Measurements from ENCODE around the gene FOXK1.
"Not testable (repeated sequence)": the region's sequence is repeated elsewhere in the genome, so short reads cannot be mapped to it uniquely, and the experiment has no call there.

Gene FOXK1

DNA sequence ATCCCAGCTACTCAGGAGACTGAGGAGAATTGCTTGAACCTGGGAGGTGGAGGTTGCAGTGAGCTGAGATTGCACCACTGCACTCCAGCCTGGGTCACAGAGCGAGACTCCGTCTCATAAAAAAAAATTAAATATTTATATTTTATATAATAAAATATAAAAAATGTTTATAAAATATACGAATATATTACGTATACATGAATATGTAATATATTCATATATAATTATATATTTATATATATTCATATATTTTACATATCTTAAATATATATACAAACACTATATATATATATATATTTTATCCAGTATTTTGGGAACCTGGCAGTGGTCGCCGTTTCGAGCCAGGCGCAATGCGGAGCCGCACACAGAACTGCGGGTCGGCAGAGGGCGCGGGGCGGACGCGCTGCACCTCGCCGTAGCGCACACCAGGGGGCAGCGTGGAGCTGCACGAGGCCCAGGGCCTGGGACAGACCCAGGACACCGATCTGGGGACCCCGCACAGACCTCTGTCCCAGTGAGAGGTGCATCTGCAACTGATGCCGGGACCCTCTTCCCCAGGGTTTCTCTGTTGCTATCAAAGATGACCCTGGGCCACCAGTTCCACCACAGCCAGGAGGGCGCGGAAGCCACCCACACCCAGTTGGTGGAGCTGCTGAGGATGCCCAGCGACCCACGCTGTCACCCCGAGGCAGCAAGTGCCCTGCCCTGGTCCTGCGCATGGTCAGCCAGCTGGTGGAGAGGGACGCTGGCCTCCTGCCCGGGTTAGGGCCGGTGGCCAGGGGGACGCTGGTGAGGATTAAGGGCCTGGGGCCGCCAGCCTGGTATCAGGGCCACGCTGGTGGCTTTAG, 116.0 kb downstream of the FOXK1 start:
- TF ChIP-seq POLR2AphosphoS5 (IDR thresholded peaks at IDR 0.05; ENCODE audit: borderline replicate concordance, low read depth, low read length): no peak
- TF ChIP-seq FOXP2 (optimal IDR thresholded peaks at IDR 0.05; ENCODE audit: control extremely low read depth, extremely low read length, insufficient read depth): no peak
- no peak for TF ChIP-seq EZH2 (IDR thresholded peaks at IDR 0.05)
- H3K4me3 ChIP-seq: no peak overlapping the region
- H3K9ac ChIP-seq (ENCODE audit: insufficient read length): no peak overlapping the region
- no peaks in the 10 kb centered on the region for H3K36me3 ChIP-seq (ENCODE audit: insufficient read depth, low read length)
- H3K9me3 ChIP-seq (ENCODE audit: low read depth, low read length): no peaks in the 10 kb centered on the region
- no peak for DNase-seq (ENCODE audit: low read depth, low spot score)
- H3K27ac ChIP-seq: no peak overlapping the region

DNA sequence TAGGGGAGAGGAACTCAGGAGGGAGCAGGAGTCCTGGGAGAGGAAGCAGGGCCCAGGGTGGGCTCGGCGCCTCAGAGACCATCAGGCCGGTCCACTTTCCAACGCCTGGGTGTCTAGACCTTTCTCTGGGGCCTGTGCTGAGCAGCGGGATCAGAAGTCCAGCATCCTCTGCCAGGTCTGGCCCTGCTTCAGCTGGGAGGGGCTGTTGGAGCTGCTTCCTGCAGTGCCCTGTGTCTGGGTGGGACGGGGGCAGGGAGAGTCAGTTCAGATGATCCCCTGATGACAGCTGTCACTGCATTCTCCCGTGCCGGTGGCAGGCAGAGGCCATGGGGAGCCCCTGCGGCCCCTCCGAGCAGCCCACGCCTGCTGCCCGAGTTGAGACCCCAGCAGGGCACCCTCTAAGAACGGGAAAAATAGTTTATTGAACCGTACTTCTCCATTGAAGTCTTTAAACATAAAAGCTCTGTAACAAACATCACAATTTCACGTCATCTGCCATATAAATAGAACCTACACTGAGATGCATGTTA, 116.7 kb downstream of the FOXK1 start:
- Histone ChIP-seq H3K36me3 (ENCODE audit: insufficient read depth, low read length) (no peaks in the 10 kb centered on the region), H3K4me3 (no peak overlapping the region), H3K27ac (no peak overlapping the region), H3K9ac (ENCODE audit: insufficient read length) (no peak overlapping the region), H3K9me3 (ENCODE audit: low read depth, low read length) (no peaks in the 10 kb centered on the region)
- no peak for TF ChIP-seq POLR2AphosphoS5 (IDR thresholded peaks at IDR 0.05; ENCODE audit: borderline replicate concordance, low read depth, low read length)
- no peak for TF ChIP-seq FOXP2 (optimal IDR thresholded peaks at IDR 0.05; ENCODE audit: control extremely low read depth, extremely low read length, insufficient read depth)
- no peak for TF ChIP-seq EZH2 (IDR thresholded peaks at IDR 0.05)
- no peak for DNase-seq (ENCODE audit: low read depth, low spot score)

DNA sequence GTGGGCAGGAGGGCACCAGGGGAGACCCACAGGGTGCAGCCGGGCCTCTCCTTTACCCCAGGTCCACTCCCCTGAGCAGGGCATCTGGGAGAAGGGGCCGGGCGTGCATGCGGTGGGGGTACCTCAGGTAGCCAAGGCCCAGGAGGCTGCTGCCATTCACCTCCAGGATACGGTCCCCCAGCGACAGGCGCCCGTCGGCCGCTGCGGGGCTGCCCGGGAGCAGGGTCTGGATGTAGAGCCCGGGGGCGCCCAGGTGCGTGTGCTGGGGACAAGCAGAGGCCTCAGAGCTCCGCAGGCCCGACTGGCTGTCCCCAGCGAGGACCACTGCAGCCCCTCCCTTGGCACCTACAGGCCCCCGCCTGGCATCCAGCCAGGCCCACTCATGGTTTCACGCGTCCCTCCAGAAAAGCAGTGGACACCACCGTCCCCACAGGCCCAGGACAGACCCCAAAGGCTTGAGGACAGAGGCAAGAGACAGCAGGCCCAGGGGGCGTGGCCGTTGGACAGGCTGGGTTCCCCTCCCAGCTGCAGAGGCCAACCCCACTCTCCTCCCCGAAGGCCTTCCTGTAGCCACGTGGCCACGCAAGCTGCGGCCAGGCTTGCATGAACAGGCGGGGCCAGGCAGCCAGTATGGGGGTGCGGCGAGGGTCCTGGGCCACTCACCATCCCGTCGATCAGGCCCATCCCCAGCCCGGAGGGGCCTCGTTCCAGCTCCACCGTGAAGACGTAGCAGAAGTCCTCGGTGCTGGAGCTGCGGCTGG, 117.6 kb downstream of the FOXK1 start:
- H3K27ac ChIP-seq: no peak overlapping the region
- no peaks in the 10 kb centered on the region for H3K36me3 ChIP-seq (ENCODE audit: insufficient read depth, low read length)
- DNase-seq (ENCODE audit: low read depth, low spot score): no peak
- H3K4me3 ChIP-seq: no peak overlapping the region
- no peak overlapping the region for H3K9ac ChIP-seq (ENCODE audit: insufficient read length)
- TF ChIP-seq EZH2 (IDR thresholded peaks at IDR 0.05): no peak
- TF ChIP-seq FOXP2 (optimal IDR thresholded peaks at IDR 0.05; ENCODE audit: control extremely low read depth, extremely low read length, insufficient read depth): no peak
- TF ChIP-seq POLR2AphosphoS5 (IDR thresholded peaks at IDR 0.05; ENCODE audit: borderline replicate concordance, low read depth, low read length): no peak
- H3K9me3 ChIP-seq (ENCODE audit: low read depth, low read length): no peaks in the 10 kb centered on the region

DNA sequence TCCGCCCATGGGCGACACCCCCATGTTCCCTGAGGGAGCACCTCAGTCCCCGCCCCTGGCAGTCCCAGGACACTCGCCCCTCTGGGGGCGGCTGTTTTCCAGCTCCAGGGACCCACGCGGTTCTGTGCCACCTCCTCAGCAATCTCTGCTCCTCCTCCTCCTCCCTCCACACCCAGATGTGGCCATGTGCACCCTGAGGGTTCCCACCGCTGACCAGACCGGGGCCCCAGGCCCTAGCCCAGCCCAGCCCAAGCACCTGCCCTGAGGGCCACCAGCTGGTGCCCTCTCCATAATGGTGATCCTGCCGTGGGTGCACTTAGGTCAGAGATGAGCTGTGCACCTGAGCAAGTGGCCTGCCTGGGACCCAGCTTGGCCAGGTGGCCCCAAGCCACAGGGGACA, 118.4 kb downstream of the FOXK1 start:
- no peak overlapping the region for H3K9ac ChIP-seq (ENCODE audit: insufficient read length)
- H3K36me3 ChIP-seq (ENCODE audit: insufficient read depth, low read length): no peaks in the 10 kb centered on the region
- no peak overlapping the region for H3K27ac ChIP-seq
- H3K9me3 ChIP-seq (ENCODE audit: low read depth, low read length): no peaks in the 10 kb centered on the region
- no peak for DNase-seq (ENCODE audit: low read depth, low spot score)
- TF ChIP-seq POLR2AphosphoS5 (IDR thresholded peaks at IDR 0.05; ENCODE audit: borderline replicate concordance, low read depth, low read length): no peak
- TF ChIP-seq FOXP2 (optimal IDR thresholded peaks at IDR 0.05; ENCODE audit: control extremely low read depth, extremely low read length, insufficient read depth): no peak
- no peak for TF ChIP-seq EZH2 (IDR thresholded peaks at IDR 0.05)
- no peak overlapping the region for H3K4me3 ChIP-seq

DNA sequence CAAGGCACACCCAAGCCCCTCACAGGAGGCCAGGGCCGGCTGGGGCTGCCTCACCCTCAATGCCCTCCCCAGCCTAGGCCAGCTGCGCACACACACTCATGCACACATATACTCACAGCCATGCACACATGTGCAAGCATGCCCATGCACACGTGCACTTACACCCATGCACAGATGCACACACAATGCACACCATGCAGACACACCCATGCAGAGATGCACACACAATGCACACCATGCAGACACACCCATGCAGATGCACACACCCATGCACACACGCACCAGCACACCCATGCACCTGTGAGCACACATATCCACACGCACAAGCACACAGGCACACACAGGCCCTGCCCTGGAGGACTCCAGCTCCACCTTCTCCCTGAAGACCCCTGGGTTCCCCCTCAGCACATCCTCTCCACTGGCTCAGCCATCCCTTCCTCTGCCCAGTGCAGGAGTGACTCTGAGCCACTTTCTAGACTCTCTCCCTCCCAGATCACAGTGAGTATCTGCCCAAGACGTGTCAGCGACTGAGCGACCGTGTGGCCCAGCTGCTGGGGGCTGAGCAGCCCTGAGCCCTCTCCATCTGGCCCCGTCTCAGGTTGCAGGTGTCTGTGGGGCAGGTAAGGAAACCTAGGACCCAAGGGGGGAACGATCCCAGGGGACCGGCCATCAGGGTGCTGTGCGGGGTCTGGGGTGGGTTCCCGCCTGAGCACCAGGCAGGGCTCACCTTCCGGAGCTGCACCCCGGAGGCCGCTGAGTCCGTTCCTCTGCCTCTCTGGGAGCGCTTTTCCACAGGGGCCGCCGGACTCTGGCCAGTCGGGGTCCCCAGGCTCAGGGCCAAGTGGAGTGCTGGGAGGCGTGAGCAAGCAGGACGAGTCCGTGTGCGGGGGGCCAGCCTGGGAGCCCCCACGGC, 119.1 kb downstream of the FOXK1 start:
- TF ChIP-seq FOXP2 (optimal IDR thresholded peaks at IDR 0.05; ENCODE audit: control extremely low read depth, extremely low read length, insufficient read depth): no peak
- TF ChIP-seq POLR2AphosphoS5 (IDR thresholded peaks at IDR 0.05; ENCODE audit: borderline replicate concordance, low read depth, low read length): no peak
- no peak for TF ChIP-seq EZH2 (IDR thresholded peaks at IDR 0.05)
- no peak overlapping the region for H3K27ac ChIP-seq
- no peak overlapping the region for H3K9ac ChIP-seq (ENCODE audit: insufficient read length)
- H3K36me3 ChIP-seq (ENCODE audit: insufficient read depth, low read length): no peaks in the 10 kb centered on the region
- no peaks in the 10 kb centered on the region for H3K9me3 ChIP-seq (ENCODE audit: low read depth, low read length)
- no peak overlapping the region for H3K4me3 ChIP-seq
- no peak for DNase-seq (ENCODE audit: low read depth, low spot score)

DNA sequence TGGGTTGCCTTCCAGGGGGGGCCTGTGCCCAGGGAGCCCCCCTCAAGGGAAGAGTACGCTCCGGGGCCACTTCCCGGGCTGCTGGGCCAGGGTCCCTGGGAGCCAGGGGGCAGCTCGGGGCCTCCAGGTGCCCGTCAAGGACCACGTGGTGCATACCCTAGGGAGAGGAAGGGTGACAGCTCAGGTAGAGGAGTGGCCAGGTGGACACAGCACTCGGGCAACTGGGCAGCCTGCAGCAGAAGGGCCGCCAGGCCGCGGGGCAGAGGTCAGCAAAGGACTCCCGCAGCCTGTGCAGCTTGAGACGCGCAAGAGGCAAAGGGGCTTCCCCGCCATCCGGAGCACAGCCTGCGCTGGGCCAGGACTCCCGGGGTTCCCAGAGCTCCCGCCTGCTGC, 119.7 kb downstream of the FOXK1 start:
- TF ChIP-seq FOXP2 (optimal IDR thresholded peaks at IDR 0.05; ENCODE audit: control extremely low read depth, extremely low read length, insufficient read depth) (no peak), POLR2AphosphoS5 (IDR thresholded peaks at IDR 0.05; ENCODE audit: borderline replicate concordance, low read depth, low read length) (no peak)
- no peak overlapping the region for H3K4me3 ChIP-seq
- DNase-seq (ENCODE audit: low read depth, low spot score): no peak
- H3K9me3 ChIP-seq (ENCODE audit: low read depth, low read length): no peaks in the 10 kb centered on the region
- no peak overlapping the region for H3K27ac ChIP-seq
- no peaks in the 10 kb centered on the region for H3K36me3 ChIP-seq (ENCODE audit: insufficient read depth, low read length)
- H3K9ac ChIP-seq (ENCODE audit: insufficient read length): no peak overlapping the region

DNA sequence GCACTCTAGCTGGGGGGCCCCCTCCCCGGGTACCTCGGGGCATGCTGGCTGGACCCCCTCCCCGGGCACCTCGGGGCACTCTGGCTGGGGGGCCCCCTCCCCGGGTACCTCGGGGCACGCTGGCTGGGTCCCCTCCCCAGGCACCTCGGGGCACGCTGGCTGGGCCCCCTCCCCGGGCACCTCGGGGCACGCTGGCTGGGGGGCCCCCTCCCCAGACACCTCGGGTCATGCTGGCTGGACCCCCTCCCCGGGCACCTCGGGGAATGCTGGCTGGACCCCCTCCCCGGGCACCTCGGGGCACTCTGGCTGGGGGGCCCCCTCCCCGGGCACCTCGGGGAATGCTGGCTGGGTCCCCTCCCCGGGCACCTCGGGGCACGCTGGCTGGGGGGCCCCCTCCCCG, 120.5 kb downstream of the FOXK1 start:
- not testable (repeated sequence) for H3K27ac ChIP-seq; H3K36me3 ChIP-seq (ENCODE audit: insufficient read depth, low read length); DNase-seq (ENCODE audit: low read depth, low spot score); H3K9ac ChIP-seq (ENCODE audit: insufficient read length); H3K4me3 ChIP-seq; H3K9me3 ChIP-seq (ENCODE audit: low read depth, low read length)
